ENCODE measurements around the gene TMEM191C.
"Not testable (repeated sequence)": the region's sequence is repeated elsewhere in the genome, so short reads cannot be mapped to it uniquely, and the experiment has no call there.

GRCh38 chr22:21515234-21515633 is 48.0 kb downstream of the TMEM191C start:
- not testable (repeated sequence) for TF ChIP-seq CTCF, POLR2A, EP300 (IDR thresholded peaks at IDR 0.05)
